NCI-H1694 (cell line): ENCODE results near the gene RELB.

ENCODE experiments used
- DNase-seq: peaks from one replicate; lab custom pipeline; 2025; lab: John Stamatoyannopoulos, UW

The RELB gene

GRCh38 chr19:45079911-45080370, 78.7 kb downstream of the RELB start:
- no peak for DNase-seq

GRCh38 chr19:45082170-45082569, 80.9 kb downstream of the RELB start:
- DNase-seq = no peak

DNA sequence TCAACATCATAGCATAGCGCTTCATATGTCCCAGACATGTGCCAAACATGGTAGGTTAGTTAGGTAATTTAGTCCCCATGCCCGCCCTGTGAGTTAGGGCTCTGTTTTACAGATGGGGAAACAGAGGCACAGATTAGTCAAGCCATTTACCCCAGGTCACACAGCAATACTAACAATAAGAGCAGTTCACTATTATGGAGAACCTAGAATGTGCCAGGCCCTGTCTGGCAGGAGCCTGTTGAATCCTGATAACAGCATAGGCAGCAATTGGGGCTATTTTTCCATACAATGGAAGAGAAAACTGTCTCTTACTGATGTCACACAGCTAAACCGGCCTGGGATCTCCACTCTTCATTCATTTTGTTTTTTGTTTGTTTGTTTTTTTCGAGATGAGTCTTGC, 85.2 kb downstream of the RELB start:
- no peak for DNase-seq

DNA sequence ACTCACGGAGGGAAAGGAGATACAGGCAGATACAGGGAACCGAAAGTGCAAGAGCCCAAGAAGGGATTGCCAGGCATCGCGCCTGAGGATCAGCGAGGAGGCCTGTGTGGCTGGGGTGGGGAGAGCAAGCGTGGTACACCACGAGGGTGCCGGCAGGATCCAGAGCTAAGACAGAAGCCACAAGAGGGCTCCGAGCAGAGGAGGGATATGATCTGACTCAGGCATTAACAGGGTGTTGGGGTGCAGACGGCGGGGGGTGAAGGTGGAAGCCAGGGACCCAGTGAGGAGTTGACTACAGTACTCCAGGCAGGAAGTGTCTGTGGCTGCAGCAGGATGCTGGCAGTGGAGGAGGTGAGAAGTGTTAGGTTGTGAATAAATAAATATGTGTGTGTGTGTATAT, 86.3 kb downstream of the RELB start:
- DNase-seq = no peak
